B cell (primary cell): ENCODE data around the gene SART1. TPM values are rescaled to one million over a fixed set of nuclear protein-coding genes. Genes with fewer than 3 reads are reported as not detected.

ENCODE experiments used
- ATAC-seq: fragments of 200-7000 bp; cut with Tn5 transposase; one replicate; pipeline ENCODE4 v1.10.0; 2021; ENCODE audit warnings: low read depth, mild to moderate bottlenecking, moderate number of reproducible peaks, moderate library complexity
- CTCF ChIA-PET: fragments of 350-600 bp; sonication (Branson Sonifier 250); formaldehyde crosslinking; loops from one replicate; lab custom pipeline; 2021; ENCODE audit warnings: antibody characterized with exemption, inconsistent platforms; lab: Charles Lee
- POLR2A ChIA-PET: fragments of 350-600 bp; sonication (Branson Sonifier 250); formaldehyde crosslinking; loops from one replicate; lab custom pipeline; 2021; ENCODE audit warnings: antibody characterized with exemption; lab: Charles Lee
- DNase-seq: peaks from one replicate; pipeline ENCODE4 v3.0.0; 2013
- H2AFZ ChIP-seq: 2 replicates; pipeline ENCODE4 v1.6.1; 2012; ENCODE audit warnings: mild to moderate bottlenecking, low read depth, low read length; ENCODE audit not compliant: insufficient read depth, poor library complexity, severe bottlenecking
- H3K27ac ChIP-seq, 2 donors: 1 replicate in 1 of 2; 2 replicates in 1 of 2; pipeline ENCODE4 v1.5.1; 2012 to 2013; ENCODE audit warnings: low read length in 2 of 2, mild to moderate bottlenecking in 2 of 2, moderate library complexity in 1 of 2
- H3K27me3 ChIP-seq, 4 experiments: fragments of 200-600 bp in 1 of 4; sonication (generic) in 1 of 4; replicated peaks in 1 of 4; 1 replicate in 2 of 4; 2 replicates in 2 of 4; pipeline versions ENCODE4 v1.6.1 to v1.7.0; 2013 to 2016; ENCODE audit warnings: low read length in 3 of 4, mild to moderate bottlenecking in 2 of 4, mixed read lengths in 1 of 4, moderate library complexity in 1 of 4; ENCODE audit not compliant: insufficient read depth in 4 of 4, control insufficient read depth in 3 of 4; ENCODE audit errors: control extremely low read depth in 1 of 4
- H3K36me3 ChIP-seq, 2 experiments: replicated peaks in 1 of 2; 1 replicate in 1 of 2; 2 replicates in 1 of 2; pipeline versions ENCODE4 v1.6.1 to v1.7.1; 2013; ENCODE audit warnings: low read length in 1 of 2; ENCODE audit not compliant: insufficient read depth in 2 of 2, control insufficient read depth in 1 of 2; ENCODE audit errors: control extremely low read depth in 1 of 2, extremely low read depth in 1 of 2
- H3K4me1 ChIP-seq, 2 donors: fragments of 200-600 bp in 1 of 2; sonication (generic) in 1 of 2; 1 replicate in 1 of 2; 2 replicates in 1 of 2; pipeline versions ENCODE4 v1.5.1 to v1.6.1; 2013 to 2017; ENCODE audit warnings: low read length in 2 of 2; ENCODE audit not compliant: control insufficient read depth in 2 of 2, insufficient read depth in 2 of 2
- H3K4me2 ChIP-seq: replicated peaks from 2 replicates; pipeline ENCODE3; 2012; ENCODE audit warnings: mild to moderate bottlenecking, low read depth, low read length; ENCODE audit not compliant: poor library complexity, severe bottlenecking
- H3K4me3 ChIP-seq, 5 experiments: fragments of 200-600 bp in 1 of 5; sonication (generic) in 1 of 5; 1 replicate in 3 of 5; 2 replicates in 2 of 5; pipeline versions ENCODE4 v1.5.1 to v1.7.0; 2011 to 2016; ENCODE audit warnings: low read length in 4 of 5, mild to moderate bottlenecking in 4 of 5, low read depth in 2 of 5, control low read depth in 1 of 5, moderate library complexity in 1 of 5; ENCODE audit not compliant: insufficient read depth in 1 of 5; ENCODE audit errors: control extremely low read depth in 1 of 5, extremely low read depth in 1 of 5
- H3K79me2 ChIP-seq: fragments of 200-600 bp; sonication (generic); one replicate; pipeline ENCODE4 v1.6.0; 2016; ENCODE audit warnings: low read length; ENCODE audit not compliant: control insufficient read depth, insufficient read depth
- H3K9ac ChIP-seq: fragments of 200-600 bp; sonication (generic); 2 replicates; pipeline ENCODE4 v1.6.1; 2017; ENCODE audit warnings: mild to moderate bottlenecking, low read length, moderate library complexity
- H3K9me3 ChIP-seq, 3 donors: one replicate each; pipeline versions ENCODE4 v1.6.1 to v1.7.1; 2013; ENCODE audit warnings: low read length in 2 of 3; ENCODE audit not compliant: control insufficient read depth in 2 of 3, insufficient read depth in 1 of 3; ENCODE audit errors: control extremely low read depth in 1 of 3
- H4K20me1 ChIP-seq: 2 replicates; pipeline ENCODE4 v1.6.0; 2012; ENCODE audit warnings: mild to moderate bottlenecking, low read length; ENCODE audit not compliant: insufficient read depth, control insufficient read depth, poor library complexity, severe bottlenecking
- H3K27ac Mint-ChIP-seq: one replicate; pipeline ENCODE4 v1.8.0; 2021; ENCODE audit warnings: mixed read lengths
- H3K27me3 Mint-ChIP-seq: one replicate; pipeline ENCODE4 v1.8.0; 2021; ENCODE audit warnings: mixed read lengths
- H3K4me1 Mint-ChIP-seq: one replicate; pipeline ENCODE4 v1.8.0; 2021; ENCODE audit warnings: mixed read lengths
- H3K4me3 Mint-ChIP-seq: one replicate; pipeline ENCODE4 v1.8.0; 2021; ENCODE audit warnings: mixed read lengths
- H3K9me3 Mint-ChIP-seq: one replicate; pipeline ENCODE4 v1.8.0; 2022; ENCODE audit warnings: mixed read lengths; ENCODE audit not compliant: insufficient read depth
- EZH2 ChIP-seq: IDR thresholded peaks from 2 replicates; pipeline ENCODE4 v1.6.1; 2012; ENCODE audit warnings: borderline replicate concordance, low read depth, mild to moderate bottlenecking, moderate library complexity, low read length; ENCODE audit not compliant: insufficient read depth, poor library complexity, severe bottlenecking
- WGBS: methylation state at CpG from one replicate; pipeline ENCODE4 v1.1.5; 2013; ENCODE audit warnings: missing lambda C conversion rate; ENCODE audit not compliant: insufficient coverage; 5-methylcytosine and 5-hydroxymethylcytosine counted together
- intact Hi-C: fragments of 100-400 bp; cut with micrococcal nuclease; formaldehyde crosslinking; loops from one replicate; pipeline ENCODE4 v1.10.0; 2022
- polyA plus RNA-seq: library from polyadenylated mRNA; depleted of rRNA; stranded (reverse); fragments of >200 nt; gene quantifications from 2 replicates; pipeline ENCODE4 v1.2.3, GENCODE V29; 2012
- total RNA-seq, 2 donors: library from RNA; stranded (reverse); fragments of 120-200 nt in 1 of 2; gene quantifications; 1 replicate in 1 of 2; 2 replicates in 1 of 2; pipeline versions ENCODE4 v1.2.3 to v1.2.4, GENCODE V29; 2013 to 2022
- TF ChIP-seq, protein P1 (sequence below): fragments of 200-600 bp; IDR thresholded peaks from one replicate; pipeline ENCODE4 v1.8.0; 2022; ENCODE audit warnings: antibody characterized with exemption, mild to moderate bottlenecking

Gene SART1
- total and polyA plus RNA-seq, 2 donors (not counting 1 experiment from before 2014, with no cell fraction given) = 74.5 to 102 TPM

DNA sequence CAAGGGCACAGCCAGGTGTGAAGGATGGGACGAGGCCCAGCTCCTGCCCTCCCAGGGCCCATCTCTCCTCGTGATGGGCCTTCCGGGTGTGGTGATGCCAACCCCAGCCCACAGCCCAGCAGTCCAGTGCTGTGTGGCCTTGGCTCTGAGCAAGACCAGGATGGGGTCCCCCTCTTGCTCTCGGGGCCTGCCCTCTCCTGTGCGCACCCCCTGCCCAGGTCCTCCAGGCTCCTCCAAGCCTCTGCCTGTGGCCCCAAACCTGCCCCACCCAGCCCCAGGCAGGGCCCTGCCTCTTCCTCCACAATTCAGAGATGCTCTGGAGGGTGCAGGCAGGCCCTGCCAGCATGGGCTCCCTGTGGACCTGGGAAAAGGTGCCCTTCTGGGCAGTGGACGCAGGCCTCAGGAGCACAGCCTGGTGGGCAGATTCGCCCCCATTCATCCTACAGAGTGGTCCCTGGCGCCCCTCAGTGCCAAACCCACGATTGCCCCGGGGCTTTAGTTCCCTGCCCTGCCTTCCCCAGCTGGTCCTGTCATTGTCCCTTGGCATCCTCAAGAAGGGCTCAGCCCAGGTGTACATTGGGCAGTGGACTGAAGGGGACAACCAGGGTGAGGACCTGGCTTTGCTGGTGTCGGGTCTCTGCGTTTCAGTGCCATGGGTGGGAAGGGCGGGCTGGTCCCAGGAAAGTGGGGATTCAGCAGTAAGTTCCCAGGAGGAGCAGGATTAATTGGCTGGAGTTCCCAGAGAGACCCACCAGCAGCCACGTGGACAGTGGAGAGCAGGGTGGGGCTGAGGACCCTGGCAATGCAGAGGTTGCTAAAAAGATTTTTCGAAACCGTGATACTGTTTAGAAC, 20.7 kb downstream of the SART1 start:
- Histone ChIP-seq H3K27ac (no peak overlapping the region), H3K4me1 (no peaks in the 10 kb centered on the region), H3K36me3 (peaks cover 0 to 15% of the 10 kb centered on the region in 2 experiments), H4K20me1 (no peaks in the 10 kb centered on the region), H3K4me2 (no peak overlapping the region), H3K4me3 (no peak overlapping the region), H3K27me3 (no peaks in the 10 kb centered on the region), H3K9ac (no peak overlapping the region), H2AFZ (no peak overlapping the region), H3K79me2 (no peaks in the 10 kb centered on the region), H3K9me3 (no peaks in the 10 kb centered on the region)
- TF ChIP-seq, protein P1, sequence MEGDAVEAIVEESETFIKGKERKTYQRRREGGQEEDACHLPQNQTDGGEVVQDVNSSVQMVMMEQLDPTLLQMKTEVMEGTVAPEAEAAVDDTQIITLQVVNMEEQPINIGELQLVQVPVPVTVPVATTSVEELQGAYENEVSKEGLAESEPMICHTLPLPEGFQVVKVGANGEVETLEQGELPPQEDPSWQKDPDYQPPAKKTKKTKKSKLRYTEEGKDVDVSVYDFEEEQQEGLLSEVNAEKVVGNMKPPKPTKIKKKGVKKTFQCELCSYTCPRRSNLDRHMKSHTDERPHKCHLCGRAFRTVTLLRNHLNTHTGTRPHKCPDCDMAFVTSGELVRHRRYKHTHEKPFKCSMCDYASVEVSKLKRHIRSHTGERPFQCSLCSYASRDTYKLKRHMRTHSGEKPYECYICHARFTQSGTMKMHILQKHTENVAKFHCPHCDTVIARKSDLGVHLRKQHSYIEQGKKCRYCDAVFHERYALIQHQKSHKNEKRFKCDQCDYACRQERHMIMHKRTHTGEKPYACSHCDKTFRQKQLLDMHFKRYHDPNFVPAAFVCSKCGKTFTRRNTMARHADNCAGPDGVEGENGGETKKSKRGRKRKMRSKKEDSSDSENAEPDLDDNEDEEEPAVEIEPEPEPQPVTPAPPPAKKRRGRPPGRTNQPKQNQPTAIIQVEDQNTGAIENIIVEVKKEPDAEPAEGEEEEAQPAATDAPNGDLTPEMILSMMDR = no peak
- POLR2A ChIA-PET = no interaction called here
- H3K4me1 Mint-ChIP-seq = no peaks in the 10 kb centered on the region
- no peak overlapping the region for H3K27ac Mint-ChIP-seq
- no peaks in the 10 kb centered on the region for H3K27me3 Mint-ChIP-seq
- DNase-seq (no peak), ATAC-seq (no peak)
- 89% methylated on average over 14 of the region's 16 CpGs for WGBS
- H3K9me3 Mint-ChIP-seq = no peaks in the 10 kb centered on the region
- intact Hi-C loops = no loop called here
- CTCF ChIA-PET = interaction anchor here (1.2 to 11.9 kb wide), 2 partner anchors 20 to 97 kb away, joined by 3 to 144 read pairs; partner anchors contain the start of gene SART1
- H3K4me3 Mint-ChIP-seq = no peak overlapping the region

- Histone ChIP-seq H3K36me3 (peaks cover 0 to 11% of the 10 kb centered on the region in 2 experiments), H2AFZ (no peak overlapping the region), H3K4me3 (no peak overlapping the region), H3K27ac (no peak overlapping the region), H3K9me3 (no peaks in the 10 kb centered on the region), H3K79me2 (no peaks in the 10 kb centered on the region), H3K4me1 (no peaks in the 10 kb centered on the region), H3K27me3 (no peaks in the 10 kb centered on the region), H4K20me1 (no peaks in the 10 kb centered on the region), H3K9ac (no peak overlapping the region), H3K4me2 (no peak overlapping the region)
- no peaks in the 10 kb centered on the region for H3K27me3 Mint-ChIP-seq
- no peaks in the 10 kb centered on the region for H3K9me3 Mint-ChIP-seq
- no peak overlapping the region for H3K27ac Mint-ChIP-seq
- TF ChIP-seq, protein P1 = no peak
- no peak for TF ChIP-seq EZH2
- no peak for DNase-seq
- POLR2A ChIA-PET = no interaction called here
- WGBS = 93% methylated on average over 16 of the region's 22 CpGs
- no peaks in the 10 kb centered on the region for H3K4me1 Mint-ChIP-seq
- no peak overlapping the region for H3K4me3 Mint-ChIP-seq
- CTCF ChIA-PET = interaction anchor here (1.0 to 11.9 kb wide), 3 partner anchors 94 to 154 kb away, joined by 3 to 144 read pairs (median 6); partner anchors contain the start of gene FIBP
- ATAC-seq = no peak
- intact Hi-C loops = no loop called here
Measured at GRCh38 chr11:65982824-65983588, 21.5 kb downstream of the SART1 start.
